Measurements from ENCODE around the gene IGFBP3.
A peak's percentile ranks its signal among the peaks of the same experiment; 100 is the strongest.

IGFBP3 gene

GRCh38 chr7:45872116-45873034 lies 48.7 kb downstream of the IGFBP3 start:
- DNase-seq: peak; percentile 17

DNA sequence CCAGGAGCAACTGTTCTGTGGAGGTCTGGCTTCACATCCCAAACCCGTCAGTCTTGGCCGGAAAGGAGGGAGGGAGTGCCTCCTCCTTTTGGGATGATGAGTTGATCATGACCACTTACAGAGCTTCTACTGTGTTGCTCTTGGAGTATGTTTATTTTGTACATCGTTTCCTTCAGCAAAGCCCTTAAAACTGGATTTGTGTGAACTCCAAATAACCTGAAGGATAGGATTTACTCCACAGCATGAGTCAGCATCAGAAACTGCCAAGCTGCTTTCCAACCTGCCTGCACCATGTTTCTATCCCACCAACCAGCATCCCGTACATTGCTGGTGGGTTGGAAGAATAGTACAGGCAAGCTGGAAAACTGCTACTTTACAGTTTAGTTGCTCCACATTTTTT lies 51.6 kb downstream of the IGFBP3 start:
- peak; percentile 11 for DNase-seq

DNA sequence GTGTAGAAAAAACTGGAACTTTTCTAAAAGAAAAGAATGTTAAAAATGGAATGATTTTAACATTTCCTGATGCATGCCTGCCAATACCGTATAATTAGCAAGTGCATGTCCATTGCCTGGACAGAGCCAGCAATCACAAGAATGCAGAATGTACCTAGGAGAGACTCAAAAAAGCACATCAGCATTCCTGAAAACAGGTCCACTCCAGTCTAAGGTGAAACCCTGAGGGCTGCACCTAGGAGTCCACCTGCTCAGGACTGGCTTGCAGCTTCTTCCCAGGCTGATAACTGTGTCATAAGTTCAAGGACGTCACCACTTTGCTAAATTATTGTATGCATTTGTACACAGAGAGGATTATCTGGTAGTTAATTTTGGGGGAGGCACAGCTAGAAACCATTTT lies 53.6 kb downstream of the IGFBP3 start:
- DNase-seq: no peak

DNA sequence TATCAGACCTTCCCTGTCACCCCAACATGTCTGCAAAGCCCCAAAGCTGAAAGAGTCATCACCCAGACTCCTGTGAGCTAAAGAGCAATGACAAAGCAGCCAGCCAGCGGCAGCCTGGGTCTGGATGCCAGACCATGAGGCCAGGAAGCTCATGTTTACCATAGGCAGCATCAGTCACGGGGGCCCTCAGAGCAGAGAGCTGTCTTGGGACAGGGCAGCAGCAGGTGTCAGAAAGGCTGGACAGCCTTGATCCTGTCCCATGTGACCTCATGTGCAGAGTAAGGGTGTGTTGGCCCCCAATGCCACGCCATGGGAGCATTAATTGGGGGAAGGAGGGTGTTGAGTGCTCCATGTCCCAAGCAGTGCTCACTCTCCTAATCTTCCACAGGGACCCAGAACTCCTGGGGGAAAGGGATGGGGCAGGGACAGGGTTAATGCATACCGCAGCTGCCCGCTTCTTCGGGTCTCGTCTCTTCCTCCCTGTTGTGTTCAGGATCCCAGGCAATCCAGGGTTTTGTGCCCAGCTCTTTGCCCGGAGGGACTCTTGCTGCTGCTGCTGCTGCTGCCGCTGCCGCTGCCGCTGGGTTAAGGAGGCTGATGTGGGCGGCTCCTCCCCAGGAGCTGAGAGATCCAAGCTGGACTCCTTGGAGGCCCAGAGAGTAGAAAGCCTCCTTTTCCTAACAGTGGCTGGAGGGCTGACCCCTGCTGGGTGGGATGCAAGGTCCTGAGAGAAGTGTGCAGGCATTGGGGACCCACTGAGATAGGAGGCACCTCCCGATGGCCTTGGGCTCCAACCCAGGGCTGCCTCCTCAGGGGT lies 55.3 kb downstream of the IGFBP3 start:
- DNase-seq: peak; percentile 8

DNA sequence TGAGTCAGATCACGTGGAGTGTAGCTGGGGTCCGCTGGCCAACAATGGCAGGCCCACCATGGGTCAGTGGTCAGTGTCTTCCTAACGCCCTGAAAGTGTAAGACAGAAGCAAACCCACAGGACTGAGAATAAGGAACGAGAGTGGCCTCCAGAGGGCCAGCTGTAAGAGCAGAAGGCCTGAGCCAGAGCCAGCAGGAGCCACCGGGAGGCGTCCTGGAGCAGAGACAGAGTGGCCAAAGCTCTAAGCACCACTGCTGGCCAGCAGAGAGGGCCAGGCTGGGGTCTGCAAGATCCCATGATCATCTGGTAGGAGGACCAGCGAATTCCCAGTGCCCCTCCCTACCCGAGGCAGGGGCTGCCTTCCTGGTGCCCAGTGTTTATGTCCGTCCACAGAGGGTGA lies 57.4 kb downstream of the IGFBP3 start:
- DNase-seq: no peak
